ENCODE data around the gene IDI2. TPM values are rescaled to one million over a fixed set of nuclear protein-coding genes. Genes with fewer than 3 reads are reported as not detected.

IDI2 gene
- total and polyA plus RNA-seq, 4 donors: 0.05 to 0.18 (median 0.08) TPM; not detected in 1

GRCh38 chr10:972763-973162 is 52.9 kb downstream of the IDI2 start:
- DNase-seq (no peak), ATAC-seq (ENCODE audit: insufficient read depth, low FRiP score) (no peak)
- no peak overlapping the region for H3K9ac ChIP-seq (ENCODE audit: insufficient read depth in 1 of 2, low read length in 2 of 2)
- peaks cover 0 to 2% (median 0%) of the 10 kb centered on the region in 4 donors for H3K9me3 ChIP-seq (ENCODE audit: control insufficient read depth in 4 of 4, insufficient read depth in 3 of 4, low read length in 3 of 4)
- peaks cover 0 to 4% (median 0%) of the 10 kb centered on the region in 4 donors for H3K36me3 ChIP-seq (ENCODE audit: control insufficient read depth in 4 of 4, insufficient read depth in 4 of 4, low read length in 4 of 4)
- no peaks in the 10 kb centered on the region for H3K27me3 ChIP-seq (ENCODE audit: control insufficient read depth in 3 of 3, insufficient read depth in 3 of 3, low read length in 2 of 3)
- no peak overlapping the region for H3K4me3 ChIP-seq
- WGBS, 2 donors: 78 to 84% methylated on average over 8 of the region's 8 CpGs
- H3K27ac ChIP-seq (ENCODE audit: low read depth in 1 of 2, low read length in 1 of 2): peak overlapping the region in 1 of 2 donors; percentile 78
- TF ChIP-seq CTCF (IDR thresholded peaks at IDR 0.05; ENCODE audit: control extremely low read depth, extremely low read depth): no peak
- H3K4me1 ChIP-seq (ENCODE audit: control insufficient read depth in 5 of 5, insufficient read depth in 5 of 5, low read length in 5 of 5): peaks cover 0 to 27% (median 6%) of the 10 kb centered on the region in 5 donors

GRCh38 chr10:971613-972012 is 54.0 kb downstream of the IDI2 start:
- Histone ChIP-seq H3K4me3 (no peak overlapping the region), H3K4me1 (ENCODE audit: control insufficient read depth in 5 of 5, insufficient read depth in 5 of 5, low read length in 5 of 5) (peaks cover 0 to 27% (median 6%) of the 10 kb centered on the region in 5 donors), H3K9me3 (ENCODE audit: control insufficient read depth in 4 of 4, insufficient read depth in 3 of 4, low read length in 3 of 4) (no peaks in the 10 kb centered on the region), H3K36me3 (ENCODE audit: control insufficient read depth in 4 of 4, insufficient read depth in 4 of 4, low read length in 4 of 4) (peaks cover 0 to 2% (median 0%) of the 10 kb centered on the region in 4 donors), H3K27ac (ENCODE audit: low read depth in 1 of 2, low read length in 1 of 2) (peak overlapping the region in 1 of 2 donors; percentile 74), H3K9ac (ENCODE audit: insufficient read depth in 1 of 2, low read length in 2 of 2) (peak overlapping the region in 1 of 2 donors; percentile 14), H3K27me3 (ENCODE audit: control insufficient read depth in 3 of 3, insufficient read depth in 3 of 3, low read length in 2 of 3) (no peaks in the 10 kb centered on the region)
- TF ChIP-seq CTCF (IDR thresholded peaks at IDR 0.05; ENCODE audit: control extremely low read depth, extremely low read depth): no peak
- 54 to 78% methylated on average over 12 of the region's 12 CpGs for WGBS, 2 donors
- peak in 2 of 3 donors; percentile 38 to 50 for DNase-seq
- ATAC-seq (ENCODE audit: insufficient read depth, low FRiP score): no peak

DNA sequence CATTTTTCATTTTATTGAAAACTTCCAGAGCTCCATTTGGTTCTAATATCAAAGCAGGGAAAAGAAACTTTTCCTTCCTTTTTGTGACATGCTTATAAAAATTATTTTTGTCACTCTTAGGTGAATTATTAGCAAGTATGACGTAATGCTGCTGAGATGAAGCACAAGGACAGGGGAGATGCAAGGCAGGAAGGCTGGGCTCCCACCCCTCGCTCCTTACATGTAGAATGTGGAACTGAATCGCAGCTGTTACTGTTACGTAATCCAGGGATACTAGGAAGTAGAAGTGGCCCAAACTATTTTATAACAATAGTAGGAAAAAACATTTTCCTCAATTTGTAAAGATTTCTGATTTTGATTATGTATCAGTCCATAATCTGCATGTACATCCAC is 54.5 kb downstream of the IDI2 start:
- no peak overlapping the region for H3K4me3 ChIP-seq
- H3K4me1 ChIP-seq (ENCODE audit: control insufficient read depth in 5 of 5, insufficient read depth in 5 of 5, low read length in 5 of 5): peaks cover 0 to 27% (median 6%) of the 10 kb centered on the region in 5 donors
- DNase-seq (peak; percentile 61 to 92 (median 79)), ATAC-seq (ENCODE audit: insufficient read depth, low FRiP score) (no peak)
- 8 to 21% methylated on average over 4 of the region's 4 CpGs for WGBS, 2 donors
- peak overlapping the region in 1 of 2 donors; percentile 14 for H3K9ac ChIP-seq (ENCODE audit: insufficient read depth in 1 of 2, low read length in 2 of 2)
- TF ChIP-seq CTCF (IDR thresholded peaks at IDR 0.05; ENCODE audit: control extremely low read depth, extremely low read depth): no peak
- H3K9me3 ChIP-seq (ENCODE audit: control insufficient read depth in 4 of 4, insufficient read depth in 3 of 4, low read length in 3 of 4): no peaks in the 10 kb centered on the region
- H3K27me3 ChIP-seq (ENCODE audit: control insufficient read depth in 3 of 3, insufficient read depth in 3 of 3, low read length in 2 of 3): no peaks in the 10 kb centered on the region
- no peaks in the 10 kb centered on the region for H3K36me3 ChIP-seq (ENCODE audit: control insufficient read depth in 4 of 4, insufficient read depth in 4 of 4, low read length in 4 of 4)
- peak overlapping the region in 1 of 2 donors; percentile 74 for H3K27ac ChIP-seq (ENCODE audit: low read depth in 1 of 2, low read length in 1 of 2)

All from lung (tissue), 12 donors.